Stomach smooth muscle (tissue), 2 donors: ENCODE results near the gene TRIM45.
A peak's percentile ranks its signal among the peaks of the same experiment; 100 is the strongest.
"Not testable (repeated sequence)": the region's sequence is repeated elsewhere in the genome, so short reads cannot be mapped to it uniquely, and the experiment has no call there.

Source experiments
- H3K27ac ChIP-seq: one replicate; pipeline ENCODE4 v1.7.0; 2013; ENCODE audit warnings: mild to moderate bottlenecking, low read length, inconsistent platforms
- H3K27me3 ChIP-seq, 2 donors: one replicate each; pipeline ENCODE4 v1.7.0; 2013; ENCODE audit warnings: low read length in 2 of 2; ENCODE audit not compliant: insufficient read depth in 2 of 2, control insufficient read depth in 1 of 2
- H3K36me3 ChIP-seq, 2 donors: one replicate each; pipeline ENCODE4 v1.7.0; 2013; ENCODE audit warnings: low read length in 2 of 2; ENCODE audit not compliant: control insufficient read depth in 2 of 2, insufficient read depth in 2 of 2
- H3K4me1 ChIP-seq: one replicate; pipeline ENCODE4 v1.7.0; 2013; ENCODE audit warnings: low read length; ENCODE audit not compliant: control insufficient read depth, insufficient read depth
- H3K4me3 ChIP-seq, 2 donors: one replicate each; pipeline ENCODE4 v1.7.0; 2013; ENCODE audit warnings: low read length in 2 of 2
- H3K9ac ChIP-seq, 2 donors: one replicate each; pipeline ENCODE4 v1.7.0; 2013; ENCODE audit warnings: low read length in 2 of 2, mild to moderate bottlenecking in 1 of 2
- H3K9me3 ChIP-seq, 2 donors: one replicate each; pipeline ENCODE4 v1.7.0; 2013; ENCODE audit warnings: low read length in 2 of 2; ENCODE audit not compliant: control insufficient read depth in 2 of 2
- donor health status: healthy.
- donor health status: Pancreatic carcinoma.

TRIM45 gene

DNA sequence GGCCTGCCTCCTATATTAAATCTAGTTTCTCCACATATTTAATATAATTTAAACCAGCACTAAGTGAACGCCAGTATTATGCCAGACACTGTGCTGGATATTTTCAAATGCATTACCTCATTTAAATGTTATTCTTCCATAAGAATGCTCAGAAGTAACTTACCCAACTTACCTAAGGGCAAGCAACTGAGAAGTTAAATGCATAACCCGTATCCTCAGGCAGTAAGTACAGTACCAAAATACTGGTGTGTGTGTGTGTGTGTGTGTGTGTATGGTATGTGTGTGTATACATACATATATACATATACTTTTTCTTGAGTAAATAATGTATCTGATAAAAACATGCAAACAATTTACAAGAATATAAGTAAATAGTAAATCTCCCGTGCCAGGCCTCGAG, 9.0 kb upstream of the TRIM45 start:
- H3K9me3 ChIP-seq, result no peaks in the 10 kb centered on the region
- no peak overlapping the region for H3K27ac ChIP-seq
- no peak overlapping the region for H3K4me3 ChIP-seq
- H3K36me3 ChIP-seq, result no peaks in the 10 kb centered on the region
- no peaks in the 10 kb centered on the region for H3K27me3 ChIP-seq
- no peaks in the 10 kb centered on the region for H3K4me1 ChIP-seq
- H3K9ac ChIP-seq, result no peak overlapping the region

DNA sequence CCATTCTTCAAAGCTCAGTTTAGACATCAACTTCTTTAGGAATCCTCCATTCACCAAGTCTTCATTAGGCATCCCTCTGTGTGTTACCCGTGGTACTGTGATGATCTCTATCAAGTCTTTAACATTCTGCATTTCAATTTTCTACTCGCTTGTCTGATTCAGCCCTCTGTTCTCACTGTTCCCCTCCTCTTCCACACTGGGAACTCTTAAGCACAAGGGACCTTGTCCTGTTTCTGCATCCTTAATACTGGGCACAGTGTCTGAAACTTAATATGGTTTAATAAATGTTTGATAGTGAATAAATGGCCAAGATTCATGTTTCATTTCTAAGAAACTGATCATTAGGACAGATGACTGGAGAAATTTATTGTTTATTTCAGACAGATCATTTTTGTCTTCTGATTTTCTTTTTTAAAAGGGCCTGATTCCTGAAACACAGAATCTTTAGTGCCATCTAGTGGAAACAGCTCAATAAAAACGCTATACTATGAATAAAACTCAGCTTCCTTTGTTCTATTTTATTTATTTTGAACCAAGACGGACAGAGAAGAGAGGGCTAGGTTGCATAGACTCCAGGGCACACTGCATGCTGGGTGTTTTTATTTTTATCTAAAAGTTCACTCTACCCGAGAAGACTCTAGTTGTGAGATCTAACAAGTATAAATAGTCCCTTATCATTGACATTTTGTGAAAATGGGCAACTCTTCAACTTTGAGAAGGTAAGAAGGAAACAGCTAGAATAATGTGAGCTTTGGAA, 7.0 kb upstream of the TRIM45 start:
- Histone ChIP-seq H3K9me3 (no peaks in the 10 kb centered on the region), H3K4me3 (no peak overlapping the region), H3K9ac (no peak overlapping the region), H3K4me1 (no peaks in the 10 kb centered on the region), H3K27ac (no peak overlapping the region), H3K27me3 (no peaks in the 10 kb centered on the region), H3K36me3 (no peaks in the 10 kb centered on the region)

DNA sequence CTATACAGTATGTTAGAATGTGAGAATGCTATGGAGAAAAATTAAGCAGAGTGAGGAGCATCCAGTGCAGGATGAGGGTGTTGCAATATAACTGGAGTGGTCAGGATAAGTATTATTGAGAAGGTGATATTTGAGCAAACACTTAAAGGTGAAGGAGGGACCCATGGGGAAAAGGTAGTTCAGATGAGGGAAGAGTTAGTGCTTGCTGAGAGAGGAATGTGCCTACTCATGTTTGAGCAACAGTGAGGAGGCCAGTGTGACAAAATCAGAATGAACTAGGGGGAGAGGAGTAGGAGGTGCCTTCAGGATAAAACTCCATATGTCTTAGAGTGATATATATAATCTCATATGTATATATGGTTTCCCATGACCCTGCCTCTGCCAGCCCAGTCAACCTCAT, 6.2 kb upstream of the TRIM45 start:
- Histone ChIP-seq H3K4me1 (no peaks in the 10 kb centered on the region), H3K27me3 (no peaks in the 10 kb centered on the region), H3K4me3 (no peak overlapping the region), H3K36me3 (no peaks in the 10 kb centered on the region), H3K27ac (no peak overlapping the region), H3K9ac (no peak overlapping the region), H3K9me3 (no peaks in the 10 kb centered on the region)

DNA sequence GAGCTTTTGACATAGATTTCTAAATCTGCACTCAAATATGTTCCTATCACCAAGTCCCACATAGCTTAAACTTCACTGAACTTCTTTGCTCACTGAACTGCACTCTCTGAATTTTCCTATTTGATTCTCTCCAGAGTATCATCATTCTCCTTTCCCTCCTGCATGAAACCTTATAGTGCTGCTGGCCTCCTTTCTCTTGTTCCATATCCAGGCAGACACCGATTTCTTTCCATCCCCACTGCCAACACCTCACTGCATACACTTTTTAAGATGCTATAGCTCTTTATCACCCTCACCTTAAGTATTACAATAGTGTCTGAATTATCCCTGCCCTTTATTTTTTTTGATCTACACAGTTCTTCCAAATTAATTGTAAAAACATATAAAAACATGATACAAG, 3.1 kb upstream of the TRIM45 start:
- no peak overlapping the region for H3K27ac ChIP-seq
- H3K36me3 ChIP-seq, result no peaks in the 10 kb centered on the region
- H3K9ac ChIP-seq, result no peak overlapping the region
- no peaks in the 10 kb centered on the region for H3K27me3 ChIP-seq
- H3K4me1 ChIP-seq, result peaks cover 15% of the 10 kb centered on the region
- H3K4me3 ChIP-seq, result no peak overlapping the region
- H3K9me3 ChIP-seq, result no peaks in the 10 kb centered on the region

DNA sequence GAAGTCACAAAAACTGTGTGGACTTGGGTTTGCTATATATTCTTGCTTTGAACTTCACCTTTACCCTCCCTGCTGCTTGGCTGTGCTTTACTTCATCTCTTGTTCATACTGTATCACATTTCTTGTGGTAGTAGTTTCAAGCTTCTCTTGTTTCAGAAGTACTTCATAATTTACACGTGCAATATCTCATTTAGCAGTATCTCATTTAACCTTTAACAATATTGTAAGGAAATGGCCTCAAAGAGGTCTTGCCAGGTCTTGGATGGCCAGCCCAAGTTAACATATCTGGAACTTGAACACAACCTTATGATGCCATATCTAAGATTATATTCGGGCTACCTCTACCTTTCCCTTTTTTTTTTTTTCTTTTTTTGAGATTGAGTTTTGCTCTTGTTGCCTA, 1.7 kb upstream of the TRIM45 start:
- no peak overlapping the region for H3K27ac ChIP-seq
- no peaks in the 10 kb centered on the region for H3K9me3 ChIP-seq
- no peaks in the 10 kb centered on the region for H3K36me3 ChIP-seq
- no peak overlapping the region for H3K4me3 ChIP-seq
- no peaks in the 10 kb centered on the region for H3K27me3 ChIP-seq
- H3K9ac ChIP-seq, result no peak overlapping the region
- H3K4me1 ChIP-seq, result peaks cover 15% of the 10 kb centered on the region

DNA sequence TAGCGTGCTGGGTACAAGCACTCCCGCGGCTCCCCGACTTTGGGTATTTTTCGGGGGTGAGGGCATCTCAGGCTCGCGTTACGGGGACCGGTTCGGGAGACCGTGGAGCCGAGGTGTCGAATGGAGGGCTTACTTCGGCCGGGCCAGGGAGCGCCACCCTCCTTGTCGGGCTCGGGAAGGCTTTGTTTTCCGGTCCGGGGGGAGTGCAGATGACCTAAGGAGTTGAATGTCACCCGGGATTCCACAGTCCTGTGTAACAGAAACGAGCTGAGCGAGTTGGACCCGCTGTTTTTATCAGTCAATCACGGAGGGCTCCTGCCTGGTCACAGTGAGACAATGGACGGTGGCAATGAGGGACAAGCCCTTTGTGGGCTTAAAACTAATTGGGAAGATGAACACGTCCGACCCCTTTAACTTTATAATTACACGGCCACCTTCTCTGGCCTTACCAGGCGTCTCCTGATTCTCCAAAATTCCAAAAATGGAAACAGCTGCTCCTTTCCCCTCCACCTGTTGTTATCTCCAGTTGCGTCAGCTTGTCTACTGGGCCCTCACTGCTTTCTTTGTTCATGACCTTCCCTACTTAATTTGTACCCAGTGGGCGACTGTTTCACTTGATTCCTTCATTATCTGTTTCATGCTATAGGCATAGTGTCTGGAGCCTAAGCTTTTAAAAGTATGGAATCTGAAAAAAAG, 929 bp upstream of the TRIM45 start:
- peak overlapping the region; percentile 72 to 97 for H3K9ac ChIP-seq

DNA sequence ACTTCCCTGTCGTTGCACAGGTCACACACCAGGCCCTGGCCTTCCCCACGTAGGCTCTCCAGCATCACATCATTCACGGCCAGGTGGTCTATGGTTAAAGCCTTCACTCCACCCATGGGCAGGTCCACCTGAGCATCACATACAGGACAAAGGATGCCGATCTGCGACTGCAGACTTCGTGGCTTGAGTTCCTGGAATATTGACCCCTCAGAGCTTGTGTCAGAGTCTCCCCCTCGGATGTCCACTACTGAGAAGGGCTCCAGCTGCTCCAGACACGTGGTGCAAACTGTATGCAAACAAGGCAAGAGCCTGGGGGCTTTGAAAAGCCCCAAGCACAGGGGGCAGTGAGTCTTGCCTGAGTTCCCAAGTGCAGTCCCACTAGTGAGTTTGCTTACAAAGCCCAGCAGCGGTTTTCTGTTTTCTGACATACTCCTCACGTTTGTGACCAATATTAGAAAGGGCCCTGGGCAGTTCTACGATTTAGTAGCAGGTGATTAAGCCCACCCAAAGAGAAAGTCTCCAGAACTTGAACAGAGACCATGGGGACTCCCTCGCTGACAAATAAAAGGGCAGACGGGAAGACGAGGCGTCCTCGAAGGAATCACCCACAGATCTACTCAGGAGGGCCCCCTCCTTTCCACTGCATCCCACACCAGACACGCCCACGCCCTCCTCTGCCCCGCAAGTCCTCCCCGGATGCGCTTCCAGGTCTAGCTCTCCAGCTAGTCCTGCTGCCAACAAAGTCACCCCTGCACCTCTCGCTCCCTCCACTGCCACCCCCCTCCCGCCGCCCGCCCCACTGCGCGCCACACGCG, 568 bp downstream of the TRIM45 start:
- peak overlapping the region; percentile 94 to 96 for H3K4me3 ChIP-seq
- peak overlapping the region; percentile 58 for H3K27ac ChIP-seq
- H3K27me3 ChIP-seq, result no peaks in the 10 kb centered on the region
- peaks cover 15% of the 10 kb centered on the region for H3K4me1 ChIP-seq
- H3K9ac ChIP-seq, result peak overlapping the region; percentile 62 to 83
- H3K9me3 ChIP-seq, result no peaks in the 10 kb centered on the region
- no peaks in the 10 kb centered on the region for H3K36me3 ChIP-seq

More for the DNA sequence above, 929 bp upstream of the TRIM45 start:
- H3K9me3 ChIP-seq, result no peaks in the 10 kb centered on the region
- H3K4me3 ChIP-seq, result peak overlapping the region; percentile 94 to 96
- no peaks in the 10 kb centered on the region for H3K36me3 ChIP-seq
- no peaks in the 10 kb centered on the region for H3K27me3 ChIP-seq
- peaks cover 15% of the 10 kb centered on the region for H3K4me1 ChIP-seq
- H3K27ac ChIP-seq, result peak overlapping the region; percentile 89

DNA sequence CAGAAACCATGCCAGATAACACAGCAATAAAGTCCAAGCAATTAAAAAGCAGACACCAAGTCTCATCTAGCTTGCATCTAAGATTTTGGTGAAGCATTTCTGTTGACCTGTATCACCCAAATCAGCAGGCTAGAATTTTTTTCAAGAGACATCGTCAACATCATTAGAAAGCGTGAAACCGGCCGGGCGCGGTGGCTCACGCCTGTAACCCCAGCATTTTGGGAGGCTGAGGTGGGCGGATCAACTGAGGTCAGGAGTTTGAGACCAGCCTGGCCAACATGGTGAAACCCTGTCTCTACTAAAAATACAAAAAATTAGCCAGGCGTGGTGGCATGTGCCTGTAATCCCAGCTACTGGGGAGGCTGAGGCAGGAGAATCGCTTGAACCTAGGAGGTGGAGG, 2.4 kb downstream of the TRIM45 start:
- not testable (repeated sequence) for H3K36me3 ChIP-seq, H3K27me3 ChIP-seq, H3K9me3 ChIP-seq, H3K9ac ChIP-seq, H3K4me3 ChIP-seq, H3K27ac ChIP-seq
- peaks cover 17% of the 10 kb centered on the region for H3K4me1 ChIP-seq

DNA sequence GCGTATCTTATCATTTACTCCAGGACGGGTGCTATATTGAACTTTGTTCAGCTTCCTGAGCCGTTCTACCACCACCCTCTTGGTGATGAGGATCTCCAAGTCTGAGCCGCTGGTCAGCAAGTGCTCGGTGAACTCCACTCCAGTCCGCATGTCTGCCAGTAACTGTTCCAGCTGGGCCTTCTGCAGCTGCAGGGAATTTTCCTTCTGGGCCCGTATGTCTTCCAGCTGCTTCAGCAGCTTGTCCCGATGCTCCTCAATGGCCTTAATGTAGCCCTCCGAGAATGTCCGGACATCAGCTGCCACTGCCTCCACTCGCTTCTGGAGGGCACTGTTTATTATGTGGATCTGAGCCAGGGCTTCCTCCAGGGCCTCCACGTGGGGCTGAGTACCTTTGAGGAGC, 3.4 kb downstream of the TRIM45 start:
- H3K4me3 ChIP-seq, result no peak overlapping the region
- no peak overlapping the region for H3K27ac ChIP-seq
- no peak overlapping the region for H3K9ac ChIP-seq

DNA sequence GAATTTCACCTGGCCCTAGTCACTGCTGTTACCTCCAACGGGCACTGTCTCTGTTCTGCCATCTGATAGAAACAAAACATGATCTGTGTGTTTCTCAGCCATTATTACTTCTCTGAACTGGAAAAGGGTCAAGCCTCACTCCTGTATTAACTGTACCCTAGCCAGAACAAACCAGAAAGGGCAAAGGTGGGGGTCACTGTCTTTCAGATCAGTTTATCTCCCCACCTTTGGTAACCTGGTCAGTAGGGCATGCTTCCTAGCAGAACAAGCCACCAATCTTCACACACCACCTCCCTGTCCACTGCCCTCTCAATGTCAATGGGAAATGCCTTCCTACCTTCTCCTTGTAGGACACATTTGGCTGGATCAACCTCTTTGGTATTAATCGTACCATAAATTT, 3.9 kb downstream of the TRIM45 start:
- Histone ChIP-seq H3K27ac (no peak overlapping the region), H3K4me1 (peaks cover 17% of the 10 kb centered on the region), H3K9ac (no peak overlapping the region), H3K27me3 (no peaks in the 10 kb centered on the region), H3K36me3 (peaks cover 11 to 13% of the 10 kb centered on the region in 2 donors), H3K4me3 (no peak overlapping the region), H3K9me3 (no peaks in the 10 kb centered on the region)

More for the DNA sequence above, 3.4 kb downstream of the TRIM45 start:
- no peaks in the 10 kb centered on the region for H3K9me3 ChIP-seq
- peaks cover 17% of the 10 kb centered on the region for H3K4me1 ChIP-seq
- no peaks in the 10 kb centered on the region for H3K27me3 ChIP-seq
- peaks cover 8 to 11% of the 10 kb centered on the region in 2 donors for H3K36me3 ChIP-seq
